ENCODE data around the gene EPS8L2. TPM values are rescaled to one million over a fixed set of nuclear protein-coding genes. Genes with fewer than 3 reads are reported as not detected.

EPS8L2 gene
- total and polyA plus RNA-seq, 9 of the 15 experiments (the other 6 are each of a cell fraction or from before 2014, with no cell fraction given), result 0.75 to 17.0 (median 3.7) TPM

DNA sequence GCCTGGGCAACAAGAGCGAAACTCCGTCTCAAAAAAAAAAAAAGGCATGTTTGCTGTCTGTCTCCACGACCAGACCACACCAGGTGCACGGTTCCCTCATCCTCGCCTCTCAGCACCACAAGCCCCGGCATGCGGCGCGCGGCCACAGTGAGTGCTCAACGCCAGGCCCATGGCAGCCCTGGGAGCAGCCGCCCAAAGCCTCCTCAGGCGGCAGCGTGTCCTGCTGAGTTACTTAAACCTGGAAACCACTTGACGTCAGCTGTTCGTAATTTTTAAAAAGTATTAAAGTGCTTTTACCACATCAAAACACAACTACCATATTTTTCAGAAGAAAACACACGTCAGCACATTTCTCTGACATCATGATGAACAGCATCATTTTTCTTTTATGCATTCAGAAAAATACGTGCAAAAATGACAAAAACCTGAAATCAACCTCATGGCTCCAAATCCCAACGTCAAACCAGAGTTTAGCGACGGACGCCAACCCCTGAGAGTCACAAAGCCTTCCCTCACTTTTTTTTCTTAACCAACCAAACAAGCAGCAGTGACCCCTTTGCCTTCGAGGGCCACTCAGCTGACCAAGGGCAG is 13.1 kb upstream of the EPS8L2 start (continued):
- TF ChIP-seq, protein P1, sequence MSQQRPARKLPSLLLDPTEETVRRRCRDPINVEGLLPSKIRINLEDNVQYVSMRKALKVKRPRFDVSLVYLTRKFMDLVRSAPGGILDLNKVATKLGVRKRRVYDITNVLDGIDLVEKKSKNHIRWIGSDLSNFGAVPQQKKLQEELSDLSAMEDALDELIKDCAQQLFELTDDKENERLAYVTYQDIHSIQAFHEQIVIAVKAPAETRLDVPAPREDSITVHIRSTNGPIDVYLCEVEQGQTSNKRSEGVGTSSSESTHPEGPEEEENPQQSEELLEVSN (IDR thresholded peaks at IDR 0.05; ENCODE audit: borderline replicate concordance in 1 of 2, extremely low read depth in 1 of 2, insufficient read depth in 1 of 2, insufficient read length in 1 of 2, low read depth in 1 of 2, low read length in 1 of 2, poor library complexity in 1 of 2, severe bottlenecking in 1 of 2), result peak in 1 of 2 experiments; percentile 69
- 0 out of 2 replicates have a peak, but pooled peaks have one; percentile 35 for TF ChIP-seq CREB1 (IDR thresholded peaks at IDR 0.05)
- TF ChIP-seq CREB1 (CRISPR knock-in tag; IDR thresholded peaks at IDR 0.05), result no peak
- TF ChIP-seq C11orf30 (IDR thresholded peaks at IDR 0.05; ENCODE audit: low read depth), result peak; percentile 94
- no peak for TF ChIP-seq NR2C2 (CRISPR knock-in tag; IDR thresholded peaks at IDR 0.05)
- TF ChIP-seq NR2C2 (tag; IDR thresholded peaks at IDR 0.05), result 0 out of 2 replicates have a peak, but pooled peaks have one; percentile 46

DNA sequence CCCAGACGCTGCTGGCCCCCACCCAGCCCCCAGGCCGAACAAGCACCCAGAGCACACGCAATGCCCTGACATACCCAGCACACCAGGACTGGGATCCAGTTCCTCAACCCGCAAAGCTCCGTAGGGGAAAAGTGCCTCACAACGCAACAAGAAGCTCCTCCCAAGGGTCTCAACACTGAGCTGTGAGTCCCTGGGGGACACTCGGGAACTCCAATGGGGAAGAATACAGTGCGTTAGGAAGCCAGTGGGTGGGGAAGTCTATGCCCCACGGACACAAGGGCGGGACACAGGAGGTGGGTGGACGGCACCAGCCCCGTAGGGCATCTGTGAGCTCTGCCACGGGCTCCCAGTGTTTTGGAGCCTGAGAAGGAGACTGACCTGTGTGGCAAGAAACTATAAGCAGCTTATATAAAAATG is 12.6 kb upstream of the EPS8L2 start:
- Histone ChIP-seq H3K9ac (ENCODE audit: insufficient read depth in 1 of 2, low read depth in 2 of 2, low read length in 2 of 2) (peak overlapping the region; percentile 92 to 96), H3K4me1 (replicated peaks in 1 of 2; ENCODE audit: control insufficient read depth in 2 of 2, insufficient read depth in 2 of 2, low read length in 2 of 2) (peaks cover 40 to 73% of the 10 kb centered on the region in 2 experiments), H3K4me3 (peak overlapping the region; percentile 98), H3K9me1 (ENCODE audit: control insufficient read depth, insufficient read depth, low read length) (peaks cover 4% of the 10 kb centered on the region), H3K27me3 (ENCODE audit: control insufficient read depth in 2 of 2, insufficient read depth in 2 of 2, low read length in 2 of 2) (no peaks in the 10 kb centered on the region), H2AFZ (ENCODE audit: low read depth, low read length) (no peak overlapping the region; the same call in 1 of the 2 replicates), H3K79me2 (ENCODE audit: control insufficient read depth, insufficient read depth, low read length) (peaks cover 80% of the 10 kb centered on the region), H4K20me1 (replicated peaks; ENCODE audit: control insufficient read depth, insufficient read depth, low read length) (peaks cover 6% of the 10 kb centered on the region), H3K9me3 (replicated peaks; ENCODE audit: control insufficient read depth, insufficient read depth, low read depth, low read length) (no peaks in the 10 kb centered on the region), H3K4me2 (ENCODE audit: insufficient read depth, low read length) (peak overlapping the region; percentile 89), H3K36me3 (ENCODE audit: control insufficient read depth, insufficient read depth, low read length) (peaks cover 27% of the 10 kb centered on the region; the same call in 2 of the 3 replicates), H3K27ac (ENCODE audit: extremely low read depth, low read depth, low read length) (peak overlapping the region; percentile 74)
- in situ Hi-C loops (cut with MboI) (no loop called here), intact Hi-C loops (cut with micrococcal nuclease) (loop anchor here (10.0 kb wide), 1 partner anchor 139 kb away; no protein-coding TSS in a partner anchor)
- peak; percentile 15 for FAIRE-seq
- DNase-seq (ENCODE audit: extremely low read depth in 1 of 4, low spot score in 3 of 4), result peak in 1 of 4 experiments; percentile 44
- no peak for ATAC-seq
- POLR2A ChIA-PET, result interaction anchor here (0.6 to 1.3 kb wide), 10 partner anchors 8 to 426 kb away, joined by 3 to 5 read pairs (median 3); partner anchors contain the start of gene TALDO1
- CTCF ChIA-PET (ENCODE audit: low intra/inter-chr PET ratio), result no interaction called here
- BruUV-seq (replicated peaks), result no TSS peak
- WGBS (ENCODE audit: insufficient coverage, low coverage, missing lambda C conversion rate), result 4% methylated on average over 13 of the region's 13 CpGs
- peak; percentile 54 for TF ChIP-seq MYC (IDR thresholded peaks at IDR 0.05; ENCODE audit: low read depth, low read length)
- TF ChIP-seq MYC (CRISPR knock-in tag; IDR thresholded peaks at IDR 0.05; ENCODE audit: borderline replicate concordance, low read depth), result no peak
- TF ChIP-seq, protein P2, sequence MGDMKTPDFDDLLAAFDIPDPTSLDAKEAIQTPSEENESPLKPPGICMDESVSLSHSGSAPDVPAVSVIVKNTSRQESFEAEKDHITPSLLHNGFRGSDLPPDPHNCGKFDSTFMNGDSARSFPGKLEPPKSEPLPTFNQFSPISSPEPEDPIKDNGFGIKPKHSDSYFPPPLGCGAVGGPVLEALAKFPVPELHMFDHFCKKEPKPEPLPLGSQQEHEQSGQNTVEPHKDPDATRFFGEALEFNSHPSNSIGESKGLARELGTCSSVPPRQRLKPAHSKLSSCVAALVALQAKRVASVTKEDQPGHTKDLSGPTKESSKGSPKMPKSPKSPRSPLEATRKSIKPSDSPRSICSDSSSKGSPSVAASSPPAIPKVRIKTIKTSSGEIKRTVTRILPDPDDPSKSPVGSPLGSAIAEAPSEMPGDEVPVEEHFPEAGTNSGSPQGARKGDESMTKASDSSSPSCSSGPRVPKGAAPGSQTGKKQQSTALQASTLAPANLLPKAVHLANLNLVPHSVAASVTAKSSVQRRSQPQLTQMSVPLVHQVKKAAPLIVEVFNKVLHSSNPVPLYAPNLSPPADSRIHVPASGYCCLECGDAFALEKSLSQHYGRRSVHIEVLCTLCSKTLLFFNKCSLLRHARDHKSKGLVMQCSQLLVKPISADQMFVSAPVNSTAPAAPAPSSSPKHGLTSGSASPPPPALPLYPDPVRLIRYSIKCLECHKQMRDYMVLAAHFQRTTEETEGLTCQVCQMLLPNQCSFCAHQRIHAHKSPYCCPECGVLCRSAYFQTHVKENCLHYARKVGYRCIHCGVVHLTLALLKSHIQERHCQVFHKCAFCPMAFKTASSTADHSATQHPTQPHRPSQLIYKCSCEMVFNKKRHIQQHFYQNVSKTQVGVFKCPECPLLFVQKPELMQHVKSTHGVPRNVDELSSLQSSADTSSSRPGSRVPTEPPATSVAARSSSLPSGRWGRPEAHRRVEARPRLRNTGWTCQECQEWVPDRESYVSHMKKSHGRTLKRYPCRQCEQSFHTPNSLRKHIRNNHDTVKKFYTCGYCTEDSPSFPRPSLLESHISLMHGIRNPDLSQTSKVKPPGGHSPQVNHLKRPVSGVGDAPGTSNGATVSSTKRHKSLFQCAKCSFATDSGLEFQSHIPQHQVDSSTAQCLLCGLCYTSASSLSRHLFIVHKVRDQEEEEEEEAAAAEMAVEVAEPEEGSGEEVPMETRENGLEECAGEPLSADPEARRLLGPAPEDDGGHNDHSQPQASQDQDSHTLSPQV (IDR thresholded peaks at IDR 0.05), result 0 out of 2 replicates have a peak, but pooled peaks have one; percentile 36
- TF ChIP-seq, protein P3, sequence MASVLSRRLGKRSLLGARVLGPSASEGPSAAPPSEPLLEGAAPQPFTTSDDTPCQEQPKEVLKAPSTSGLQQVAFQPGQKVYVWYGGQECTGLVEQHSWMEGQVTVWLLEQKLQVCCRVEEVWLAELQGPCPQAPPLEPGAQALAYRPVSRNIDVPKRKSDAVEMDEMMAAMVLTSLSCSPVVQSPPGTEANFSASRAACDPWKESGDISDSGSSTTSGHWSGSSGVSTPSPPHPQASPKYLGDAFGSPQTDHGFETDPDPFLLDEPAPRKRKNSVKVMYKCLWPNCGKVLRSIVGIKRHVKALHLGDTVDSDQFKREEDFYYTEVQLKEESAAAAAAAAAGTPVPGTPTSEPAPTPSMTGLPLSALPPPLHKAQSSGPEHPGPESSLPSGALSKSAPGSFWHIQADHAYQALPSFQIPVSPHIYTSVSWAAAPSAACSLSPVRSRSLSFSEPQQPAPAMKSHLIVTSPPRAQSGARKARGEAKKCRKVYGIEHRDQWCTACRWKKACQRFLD (CRISPR knock-in tag; IDR thresholded peaks at IDR 0.05), result 0 out of 2 replicates have a peak, but pooled peaks have one; percentile 15
- TF ChIP-seq ZNF589 (CRISPR knock-in tag; IDR thresholded peaks at IDR 0.05; ENCODE audit: low read depth), result peak; percentile 54; the same call in 1 of the 2 replicates
